Stimulated activated naive B cell treated with anti-CD40 and anti-IgM and Interleukin-4, amounts not matched to agents 10 μg/mL and 1 μg/mL and 100 μg/mL, for 72 hours (primary cell): ENCODE measurements around the gene PLA2G4F.

Experiments used
- ATAC-seq, 2 donors: fragments of 150-1000 bp; cut with Tn5 transposase; replicated peaks; 2 replicates each; pipeline ENCODE4 v1.10.0; 2021; ENCODE audit warnings: moderate library complexity in 1 of 2
- DNase-seq: peaks from one replicate; pipeline ENCODE4 v3.0.0; 2021
- H3K27ac Mint-ChIP-seq: one replicate; pipeline ENCODE4 v1.8.0; 2022; ENCODE audit warnings: mild to moderate bottlenecking, mixed read lengths
- H3K27me3 Mint-ChIP-seq, 2 donors: one replicate each; pipeline ENCODE4 v1.8.0; 2022; ENCODE audit warnings: mixed read lengths in 2 of 2
- H3K36me3 Mint-ChIP-seq, 2 donors: one replicate each; pipeline ENCODE4 v1.8.0; 2022; ENCODE audit warnings: mixed read lengths in 2 of 2, mild to moderate bottlenecking in 1 of 2
- H3K4me1 Mint-ChIP-seq, 2 donors: one replicate each; pipeline ENCODE4 v1.8.0; 2022; ENCODE audit warnings: mixed read lengths in 2 of 2, mild to moderate bottlenecking in 1 of 2
- H3K4me3 Mint-ChIP-seq, 2 donors: one replicate each; pipeline ENCODE4 v1.8.0; 2022; ENCODE audit warnings: mild to moderate bottlenecking in 2 of 2, mixed read lengths in 2 of 2, moderate library complexity in 1 of 2
- H3K9me3 Mint-ChIP-seq, 2 donors: one replicate each; pipeline ENCODE4 v1.8.0; 2022; ENCODE audit warnings: mixed read lengths in 2 of 2, mild to moderate bottlenecking in 1 of 2

The PLA2G4F gene

GRCh38 chr15:42182961-42183360 lies 26.5 kb upstream of the PLA2G4F start:
- H3K4me1 Mint-ChIP-seq, result peaks cover 4 to 13% of the 10 kb centered on the region in 2 donors
- DNase-seq (no peak), ATAC-seq (no peak)
- no peaks in the 10 kb centered on the region for H3K9me3 Mint-ChIP-seq
- peaks cover 43 to 75% of the 10 kb centered on the region in 2 donors for H3K36me3 Mint-ChIP-seq
- no peak overlapping the region for H3K4me3 Mint-ChIP-seq
- no peaks in the 10 kb centered on the region for H3K27me3 Mint-ChIP-seq
- peak overlapping the region; percentile 57 for H3K27ac Mint-ChIP-seq

GRCh38 chr15:42182328-42182886 lies 26.0 kb upstream of the PLA2G4F start:
- Mint-ChIP-seq H3K27ac (no peak overlapping the region), H3K27me3 (no peaks in the 10 kb centered on the region)

GRCh38 chr15:42178056-42178455 lies 21.6 kb upstream of the PLA2G4F start:
- Mint-ChIP-seq H3K4me3 (no peak overlapping the region), H3K27me3 (no peaks in the 10 kb centered on the region), H3K27ac (no peak overlapping the region), H3K4me1 (no peaks in the 10 kb centered on the region), H3K36me3 (peaks cover 30 to 67% of the 10 kb centered on the region in 2 donors), H3K9me3 (no peaks in the 10 kb centered on the region)
- ATAC-seq (no peak), DNase-seq (no peak)

More at GRCh38 chr15:42182328-42182886, 26.0 kb upstream of the PLA2G4F start:
- Mint-ChIP-seq H3K9me3 (no peaks in the 10 kb centered on the region), H3K36me3 (peaks cover 44 to 76% of the 10 kb centered on the region in 2 donors), H3K4me3 (no peak overlapping the region), H3K4me1 (peaks cover 4 to 13% of the 10 kb centered on the region in 2 donors)
- ATAC-seq (no peak), DNase-seq (no peak)

- DNase-seq (no peak), ATAC-seq (no peak)
- Mint-ChIP-seq H3K9me3 (no peaks in the 10 kb centered on the region), H3K4me3 (no peak overlapping the region), H3K4me1 (peaks cover 4 to 9% of the 10 kb centered on the region in 2 donors), H3K36me3 (peaks cover 33 to 63% of the 10 kb centered on the region in 2 donors), H3K27me3 (no peaks in the 10 kb centered on the region), H3K27ac (peak overlapping the region; percentile 68)
Measured at GRCh38 chr15:42175671-42176070, 19.2 kb upstream of the PLA2G4F start.

GRCh38 chr15:42172475-42172874 lies 16.0 kb upstream of the PLA2G4F start:
- ATAC-seq, result no peak
- Mint-ChIP-seq H3K4me1 (peaks cover 4 to 9% of the 10 kb centered on the region in 2 donors), H3K27me3 (no peaks in the 10 kb centered on the region), H3K4me3 (no peak overlapping the region), H3K27ac (no peak overlapping the region), H3K36me3 (peaks cover 43 to 55% of the 10 kb centered on the region in 2 donors), H3K9me3 (no peaks in the 10 kb centered on the region)
- no peak for DNase-seq

GRCh38 chr15:42171795-42172194 lies 15.4 kb upstream of the PLA2G4F start:
- Mint-ChIP-seq H3K27ac (no peak overlapping the region), H3K9me3 (no peaks in the 10 kb centered on the region), H3K36me3 (peaks cover 47 to 57% of the 10 kb centered on the region in 2 donors), H3K4me1 (peaks cover 4 to 9% of the 10 kb centered on the region in 2 donors), H3K27me3 (no peaks in the 10 kb centered on the region), H3K4me3 (no peak overlapping the region)
- ATAC-seq (no peak), DNase-seq (no peak)

- Mint-ChIP-seq H3K36me3 (peaks cover 49 to 64% of the 10 kb centered on the region in 2 donors), H3K4me3 (no peak overlapping the region), H3K4me1 (peaks cover 4 to 9% of the 10 kb centered on the region in 2 donors), H3K27ac (no peak overlapping the region), H3K27me3 (no peaks in the 10 kb centered on the region), H3K9me3 (no peaks in the 10 kb centered on the region)
- ATAC-seq (peak; percentile 31 to 55), DNase-seq (no peak)
Measured at GRCh38 chr15:42171122-42171521, 14.7 kb upstream of the PLA2G4F start.

- no peak for ATAC-seq
- Mint-ChIP-seq H3K9me3 (no peaks in the 10 kb centered on the region), H3K27ac (no peak overlapping the region), H3K4me3 (no peak overlapping the region), H3K4me1 (peaks cover 1 to 4% of the 10 kb centered on the region in 2 donors), H3K36me3 (peaks cover 52 to 66% of the 10 kb centered on the region in 2 donors), H3K27me3 (no peaks in the 10 kb centered on the region)
- DNase-seq, result no peak
Measured at GRCh38 chr15:42166225-42166940, 9.9 kb upstream of the PLA2G4F start.

GRCh38 chr15:42165106-42165505 lies 8.7 kb upstream of the PLA2G4F start:
- Mint-ChIP-seq H3K9me3 (no peaks in the 10 kb centered on the region), H3K36me3 (peaks cover 48 to 65% of the 10 kb centered on the region in 2 donors), H3K4me1 (no peaks in the 10 kb centered on the region), H3K27ac (no peak overlapping the region), H3K27me3 (no peaks in the 10 kb centered on the region), H3K4me3 (no peak overlapping the region)
- no peak for ATAC-seq
- DNase-seq, result no peak

- Mint-ChIP-seq H3K36me3 (peaks cover 45 to 66% of the 10 kb centered on the region in 2 donors), H3K27ac (no peak overlapping the region), H3K4me1 (no peaks in the 10 kb centered on the region), H3K4me3 (no peak overlapping the region), H3K9me3 (no peaks in the 10 kb centered on the region), H3K27me3 (no peaks in the 10 kb centered on the region)
- DNase-seq, result no peak
- no peak for ATAC-seq
Measured at GRCh38 chr15:42163947-42164550, 7.6 kb upstream of the PLA2G4F start.

- DNase-seq (no peak), ATAC-seq (no peak)
- peaks cover 0 to 5% of the 10 kb centered on the region in 2 donors for H3K4me1 Mint-ChIP-seq
- H3K27ac Mint-ChIP-seq, result no peak overlapping the region
- peaks cover 48 to 73% of the 10 kb centered on the region in 2 donors for H3K36me3 Mint-ChIP-seq
- no peak overlapping the region for H3K4me3 Mint-ChIP-seq
- H3K9me3 Mint-ChIP-seq, result no peaks in the 10 kb centered on the region
- H3K27me3 Mint-ChIP-seq, result no peaks in the 10 kb centered on the region
Measured at GRCh38 chr15:42163291-42163690, 6.9 kb upstream of the PLA2G4F start.

GRCh38 chr15:42160136-42160535 lies 3.7 kb upstream of the PLA2G4F start:
- Mint-ChIP-seq H3K9me3 (no peaks in the 10 kb centered on the region), H3K27ac (no peak overlapping the region), H3K4me3 (no peak overlapping the region), H3K4me1 (peaks cover 0 to 6% of the 10 kb centered on the region in 2 donors), H3K36me3 (peaks cover 30 to 45% of the 10 kb centered on the region in 2 donors), H3K27me3 (no peaks in the 10 kb centered on the region)
- ATAC-seq, result no peak
- DNase-seq, result no peak

- H3K27me3 Mint-ChIP-seq, result no peaks in the 10 kb centered on the region
- no peaks in the 10 kb centered on the region for H3K9me3 Mint-ChIP-seq
- ATAC-seq (no peak), DNase-seq (no peak)
- H3K4me1 Mint-ChIP-seq, result peaks cover 0 to 6% of the 10 kb centered on the region in 2 donors
- no peak overlapping the region for H3K4me3 Mint-ChIP-seq
- peaks cover 29 to 41% of the 10 kb centered on the region in 2 donors for H3K36me3 Mint-ChIP-seq
- H3K27ac Mint-ChIP-seq, result no peak overlapping the region
Measured at GRCh38 chr15:42159381-42160015, 3.1 kb upstream of the PLA2G4F start.

- Mint-ChIP-seq H3K27ac (no peak overlapping the region), H3K9me3 (no peaks in the 10 kb centered on the region), H3K4me3 (no peak overlapping the region), H3K36me3 (peaks cover 29 to 38% of the 10 kb centered on the region in 2 donors), H3K27me3 (no peaks in the 10 kb centered on the region), H3K4me1 (peaks cover 0 to 6% of the 10 kb centered on the region in 2 donors)
- no peak for DNase-seq
- peak in 1 of 2 donors; percentile 22 for ATAC-seq
Measured at GRCh38 chr15:42158941-42159340, 2.5 kb upstream of the PLA2G4F start.
